Gastrocnemius medialis (tissue), 4 donors: ENCODE data around the gene GUCY2D.

ENCODE experiments used
- CTCF ChIP-seq, 5 experiments: fragments of 450-650 bp in 3 of 5; fragments of 200-600 bp in 2 of 5; sonication (generic) in 2 of 5; IDR thresholded peaks in 4 of 5; conservative IDR thresholded peaks in 1 of 5; 1 replicate in 4 of 5; 2 replicates in 1 of 5; pipeline ENCODE4 v1.5.1; 2016 to 2019; ENCODE audit warnings: antibody characterized with exemption in 5 of 5, mild to moderate bottlenecking in 3 of 5, moderate library complexity in 3 of 5
- POLR2A ChIP-seq, 2 donors: fragments of 450-650 bp; IDR thresholded peaks; one replicate each; pipeline ENCODE4 v1.6.1; 2017; ENCODE audit warnings: antibody characterized with exemption in 2 of 2, mild to moderate bottlenecking in 2 of 2, moderate library complexity in 2 of 2

GRCh38 chr17:8031261-8031661 is 28.8 kb downstream of the GUCY2D start:
- TF ChIP-seq POLR2A (IDR thresholded peaks at IDR 0.05) (no peak), CTCF (IDR thresholded peaks at IDR 0.05 in 4 of 5, conservative IDR thresholded peaks at IDR 0.05 in 1 of 5) (no peak)
